ENCODE results near the gene UVRAG. TPM values are rescaled to one million over a fixed set of nuclear protein-coding genes. Genes with fewer than 3 reads are reported as not detected.

Gene UVRAG
- total RNA-seq, 1 donor from 2014 or later: 103 TPM

DNA sequence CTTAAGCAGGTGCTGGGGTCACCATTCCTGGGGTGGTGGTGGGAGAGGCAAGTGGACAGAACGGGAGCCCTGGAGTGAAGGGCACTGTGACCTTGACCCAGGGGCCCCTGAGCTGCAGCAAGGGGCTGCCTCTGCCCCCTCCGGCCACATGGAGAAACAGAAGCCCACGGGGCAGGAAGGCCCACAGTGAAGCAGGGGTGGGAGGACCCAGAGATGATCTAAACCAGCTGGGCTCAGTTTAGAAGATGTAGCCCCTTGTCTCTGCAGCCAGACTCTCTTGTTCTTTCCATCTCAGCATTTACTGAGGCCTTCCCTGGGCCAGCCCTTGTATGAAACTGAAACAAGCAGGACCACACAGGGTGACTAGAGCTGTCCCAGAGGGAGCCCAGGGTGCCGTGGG lies 360.8 kb downstream of the UVRAG start:
- DNase-seq: no peak
- no peak overlapping the region for H3K27ac Mint-ChIP-seq
- intact Hi-C loops (cut with micrococcal nuclease): no loop called here
- H3K36me3 Mint-ChIP-seq (ENCODE audit: low read depth): no peaks in the 10 kb centered on the region
- no peaks in the 10 kb centered on the region for H3K9me3 Mint-ChIP-seq
- no peak for ATAC-seq (ENCODE audit: low read depth)
- no peaks in the 10 kb centered on the region for H3K27me3 Mint-ChIP-seq
- ChIA-PET POLR2A (no interaction called here), CTCF (no interaction called here)
- TF ChIP-seq, protein P1, sequence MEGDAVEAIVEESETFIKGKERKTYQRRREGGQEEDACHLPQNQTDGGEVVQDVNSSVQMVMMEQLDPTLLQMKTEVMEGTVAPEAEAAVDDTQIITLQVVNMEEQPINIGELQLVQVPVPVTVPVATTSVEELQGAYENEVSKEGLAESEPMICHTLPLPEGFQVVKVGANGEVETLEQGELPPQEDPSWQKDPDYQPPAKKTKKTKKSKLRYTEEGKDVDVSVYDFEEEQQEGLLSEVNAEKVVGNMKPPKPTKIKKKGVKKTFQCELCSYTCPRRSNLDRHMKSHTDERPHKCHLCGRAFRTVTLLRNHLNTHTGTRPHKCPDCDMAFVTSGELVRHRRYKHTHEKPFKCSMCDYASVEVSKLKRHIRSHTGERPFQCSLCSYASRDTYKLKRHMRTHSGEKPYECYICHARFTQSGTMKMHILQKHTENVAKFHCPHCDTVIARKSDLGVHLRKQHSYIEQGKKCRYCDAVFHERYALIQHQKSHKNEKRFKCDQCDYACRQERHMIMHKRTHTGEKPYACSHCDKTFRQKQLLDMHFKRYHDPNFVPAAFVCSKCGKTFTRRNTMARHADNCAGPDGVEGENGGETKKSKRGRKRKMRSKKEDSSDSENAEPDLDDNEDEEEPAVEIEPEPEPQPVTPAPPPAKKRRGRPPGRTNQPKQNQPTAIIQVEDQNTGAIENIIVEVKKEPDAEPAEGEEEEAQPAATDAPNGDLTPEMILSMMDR (IDR thresholded peaks at IDR 0.05): no peak
- no peak overlapping the region for H3K4me3 Mint-ChIP-seq
- no peaks in the 10 kb centered on the region for H3K4me1 Mint-ChIP-seq

DNA sequence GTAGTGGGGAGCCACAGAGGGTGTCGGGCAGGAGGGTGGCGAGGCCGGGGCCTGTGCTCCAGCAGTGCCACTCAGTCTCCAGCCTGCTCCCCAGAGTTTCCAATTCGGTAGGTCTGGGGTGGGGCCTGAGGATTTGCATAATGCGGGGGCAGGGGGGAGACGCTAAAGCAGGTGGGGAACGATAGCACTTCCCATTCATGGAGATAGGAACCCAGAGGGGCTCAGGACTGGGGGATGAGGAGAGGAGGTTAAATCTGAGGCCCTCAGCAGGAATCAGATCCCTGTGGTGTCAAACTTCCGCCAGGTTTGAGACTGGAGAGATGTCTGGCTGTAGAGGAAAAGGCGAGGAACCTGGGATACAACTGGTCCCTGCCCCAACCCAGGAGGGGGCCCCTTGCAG lies 361.5 kb downstream of the UVRAG start:
- Mint-ChIP-seq H3K4me3 (no peak overlapping the region), H3K27me3 (no peaks in the 10 kb centered on the region), H3K9me3 (no peaks in the 10 kb centered on the region), H3K27ac (no peak overlapping the region), H3K4me1 (no peaks in the 10 kb centered on the region), H3K36me3 (ENCODE audit: low read depth) (no peaks in the 10 kb centered on the region)
- intact Hi-C loops (cut with micrococcal nuclease): no loop called here
- DNase-seq (no peak), ATAC-seq (ENCODE audit: low read depth) (no peak)
- TF ChIP-seq, protein P1 (IDR thresholded peaks at IDR 0.05): no peak
- ChIA-PET CTCF (no interaction called here), POLR2A (no interaction called here)

DNA sequence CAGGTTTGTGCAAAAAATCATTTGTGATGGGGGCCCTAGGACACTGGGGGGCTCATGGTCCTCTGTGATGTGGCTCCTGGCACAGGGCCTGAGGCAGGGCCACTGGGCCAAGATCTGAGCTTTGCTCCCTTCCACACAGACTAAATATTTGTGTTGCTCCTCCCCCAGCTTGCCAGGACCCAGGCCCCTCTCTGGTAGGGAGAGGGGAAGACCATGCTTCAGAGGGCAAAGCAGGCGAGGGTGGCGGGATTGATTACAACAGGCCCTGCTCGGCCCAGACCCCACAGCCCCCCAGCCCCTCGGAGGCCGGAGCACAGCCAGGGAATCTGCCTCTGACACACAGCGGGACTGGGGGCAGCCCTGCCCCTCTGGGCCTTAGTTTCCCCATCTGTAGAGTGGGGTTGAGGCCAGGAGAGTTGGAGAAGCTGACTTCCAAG lies 362.3 kb downstream of the UVRAG start:
- ChIA-PET POLR2A (no interaction called here), CTCF (no interaction called here)
- Mint-ChIP-seq H3K27me3 (peaks cover 3% of the 10 kb centered on the region), H3K36me3 (ENCODE audit: low read depth) (no peaks in the 10 kb centered on the region), H3K27ac (no peak overlapping the region), H3K4me1 (no peaks in the 10 kb centered on the region), H3K9me3 (no peaks in the 10 kb centered on the region), H3K4me3 (no peak overlapping the region)
- ATAC-seq (ENCODE audit: low read depth) (no peak), DNase-seq (no peak)
- intact Hi-C loops (cut with micrococcal nuclease): no loop called here
- TF ChIP-seq, protein P1 (IDR thresholded peaks at IDR 0.05): no peak

DNA sequence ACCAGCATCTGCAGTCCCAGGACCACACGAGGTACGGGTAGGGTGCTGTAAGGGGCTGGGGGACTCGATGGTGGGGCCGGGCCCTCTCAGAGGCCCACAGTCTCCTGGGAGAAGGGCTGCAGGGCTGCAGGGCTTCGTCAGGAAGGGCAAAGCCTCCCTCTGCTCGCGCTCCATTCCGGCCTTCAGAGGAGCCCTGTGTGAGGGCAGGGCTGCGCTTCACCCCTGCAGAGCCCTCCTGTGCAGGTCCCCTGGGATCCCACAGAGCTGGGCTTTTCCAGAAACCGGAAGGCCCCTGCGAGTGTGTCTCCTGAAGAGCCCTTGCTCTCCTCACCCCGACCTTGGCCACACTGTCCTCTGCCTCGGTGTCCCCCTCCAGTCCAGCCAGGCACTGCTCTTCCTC lies 364.1 kb downstream of the UVRAG start:
- ATAC-seq (ENCODE audit: low read depth) (no peak), DNase-seq (no peak)
- ChIA-PET CTCF (no interaction called here), POLR2A (no interaction called here)
- no peak overlapping the region for H3K4me3 Mint-ChIP-seq
- TF ChIP-seq, protein P1 (IDR thresholded peaks at IDR 0.05): no peak
- H3K27me3 Mint-ChIP-seq: peaks cover 4% of the 10 kb centered on the region
- no peaks in the 10 kb centered on the region for H3K4me1 Mint-ChIP-seq
- H3K9me3 Mint-ChIP-seq: no peaks in the 10 kb centered on the region
- intact Hi-C loops (cut with micrococcal nuclease): no loop called here
- H3K27ac Mint-ChIP-seq: no peak overlapping the region
- no peaks in the 10 kb centered on the region for H3K36me3 Mint-ChIP-seq (ENCODE audit: low read depth)

DNA sequence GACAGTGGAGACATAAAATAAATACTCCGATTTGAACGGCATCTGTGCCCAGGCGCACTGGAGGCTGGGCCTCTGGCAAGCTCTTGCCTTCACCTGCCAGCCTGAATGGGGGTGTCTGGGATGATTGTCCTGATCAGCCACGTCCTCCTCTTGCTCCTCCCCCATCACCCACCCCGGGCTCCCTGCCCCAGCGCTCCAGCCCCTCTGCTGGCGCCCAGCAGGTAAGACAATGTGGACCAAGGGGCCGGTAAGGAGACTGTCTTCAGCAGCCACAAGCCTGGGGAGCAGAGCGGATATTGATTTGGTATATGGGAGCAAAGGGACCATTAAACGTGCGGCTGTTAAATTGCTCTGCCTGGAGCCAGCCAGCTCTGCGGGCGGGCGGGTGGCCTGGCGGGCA lies 366.4 kb downstream of the UVRAG start:
- Mint-ChIP-seq H3K27ac (no peak overlapping the region), H3K27me3 (peaks cover 4% of the 10 kb centered on the region), H3K9me3 (no peaks in the 10 kb centered on the region), H3K4me1 (no peaks in the 10 kb centered on the region), H3K36me3 (ENCODE audit: low read depth) (no peaks in the 10 kb centered on the region), H3K4me3 (no peak overlapping the region)
- ChIA-PET POLR2A (no interaction called here), CTCF (no interaction called here)
- TF ChIP-seq, protein P1 (IDR thresholded peaks at IDR 0.05): no peak
- intact Hi-C loops (cut with micrococcal nuclease): no loop called here
- DNase-seq (no peak), ATAC-seq (ENCODE audit: low read depth) (no peak)
